Keratinocyte (primary cell): ENCODE results near the gene GTF2H1.

ENCODE experiments used
- EZH2 ChIP-seq: IDR thresholded peaks from one replicate; pipeline ENCODE4 v1.6.1; 2012; ENCODE audit warnings: inconsistent platforms, mild to moderate bottlenecking, low read length, moderate library complexity
- TF ChIP-seq, protein P1 (sequence below), 3 experiments: IDR thresholded peaks in 1 of 3; conservative IDR thresholded peaks in 1 of 3; optimal IDR thresholded peaks in 1 of 3; 2 replicates in 2 of 3; 3 replicates in 1 of 3; pipeline versions ENCODE3 to v1.5.1; 2011; ENCODE audit warnings: low read length in 3 of 3, mild to moderate bottlenecking in 3 of 3, moderate library complexity in 2 of 3, control low read depth in 1 of 3, inconsistent platforms in 1 of 3; ENCODE audit not compliant: insufficient read depth in 2 of 3; ENCODE audit errors: extremely low read depth in 1 of 3

DNA sequence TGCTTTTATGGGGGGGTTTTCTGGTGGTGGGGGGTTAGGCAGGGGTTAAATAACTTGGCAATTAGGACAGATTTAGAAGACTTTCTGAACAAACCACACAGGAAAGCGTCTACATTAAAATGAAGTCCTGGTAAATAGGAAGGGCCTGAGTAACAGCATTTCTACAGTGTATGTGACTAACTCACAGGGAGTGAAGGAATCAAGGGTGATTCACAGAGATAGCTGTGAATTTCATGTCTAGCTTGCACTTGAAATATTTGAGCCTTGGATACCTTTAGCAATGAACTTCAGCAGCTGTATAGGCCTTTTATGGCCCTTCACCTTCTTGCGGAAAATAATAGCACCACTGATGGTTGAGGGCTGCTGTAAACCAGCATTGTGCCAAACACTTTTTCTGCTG is 45.9 kb downstream of the GTF2H1 start:
- no peak for TF ChIP-seq EZH2
- TF ChIP-seq, protein P1, sequence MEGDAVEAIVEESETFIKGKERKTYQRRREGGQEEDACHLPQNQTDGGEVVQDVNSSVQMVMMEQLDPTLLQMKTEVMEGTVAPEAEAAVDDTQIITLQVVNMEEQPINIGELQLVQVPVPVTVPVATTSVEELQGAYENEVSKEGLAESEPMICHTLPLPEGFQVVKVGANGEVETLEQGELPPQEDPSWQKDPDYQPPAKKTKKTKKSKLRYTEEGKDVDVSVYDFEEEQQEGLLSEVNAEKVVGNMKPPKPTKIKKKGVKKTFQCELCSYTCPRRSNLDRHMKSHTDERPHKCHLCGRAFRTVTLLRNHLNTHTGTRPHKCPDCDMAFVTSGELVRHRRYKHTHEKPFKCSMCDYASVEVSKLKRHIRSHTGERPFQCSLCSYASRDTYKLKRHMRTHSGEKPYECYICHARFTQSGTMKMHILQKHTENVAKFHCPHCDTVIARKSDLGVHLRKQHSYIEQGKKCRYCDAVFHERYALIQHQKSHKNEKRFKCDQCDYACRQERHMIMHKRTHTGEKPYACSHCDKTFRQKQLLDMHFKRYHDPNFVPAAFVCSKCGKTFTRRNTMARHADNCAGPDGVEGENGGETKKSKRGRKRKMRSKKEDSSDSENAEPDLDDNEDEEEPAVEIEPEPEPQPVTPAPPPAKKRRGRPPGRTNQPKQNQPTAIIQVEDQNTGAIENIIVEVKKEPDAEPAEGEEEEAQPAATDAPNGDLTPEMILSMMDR (optimal IDR thresholded peaks at IDR 0.05 in 1 of 3, IDR thresholded peaks at IDR 0.05 in 1 of 3, conservative IDR thresholded peaks at IDR 0.05 in 1 of 3; ENCODE audit: extremely low read depth in 1 of 3, insufficient read depth in 2 of 3, low read length in 3 of 3): no peak
